Left lung (tissue), 10 donors: ENCODE measurements around the gene AHRR. TPM values are rescaled to one million over a fixed set of nuclear protein-coding genes. Genes with fewer than 3 reads are reported as not detected.

Experiments used
- ATAC-seq: fragments of 200-7000 bp; cut with Tn5 transposase; one replicate; pipeline ENCODE4 v1.9.1; 2020; ENCODE audit warnings: moderate library complexity
- DNase-seq, 4 donors: peaks; one replicate each; pipeline ENCODE4 v3.0.0-alpha.2; 2013 to 2020
- H3K27ac ChIP-seq, 2 donors: fragments of 200-600 bp; sonication (generic) in 1 of 2; one replicate each; pipeline versions ENCODE4 v1.5.0 to v1.8.0; 2020 to 2021
- H3K27me3 ChIP-seq, 2 donors: fragments of 200-600 bp; sonication (generic) in 1 of 2; one replicate each; pipeline versions ENCODE4 v1.5.0 to v1.8.0; 2020 to 2021
- H3K36me3 ChIP-seq, 2 donors: fragments of 200-600 bp; sonication (generic) in 1 of 2; one replicate each; pipeline versions ENCODE4 v1.5.0 to v1.8.0; 2020 to 2021
- H3K4me1 ChIP-seq, 2 donors: fragments of 200-600 bp; one replicate each; pipeline ENCODE4 v1.8.0; 2021
- H3K4me3 ChIP-seq, 2 donors: fragments of 200-600 bp; sonication (generic) in 1 of 2; one replicate each; pipeline versions ENCODE4 v1.5.0 to v1.8.0; 2020 to 2021; ENCODE audit warnings: mild to moderate bottlenecking in 1 of 2
- H3K9me3 ChIP-seq, 2 donors: fragments of 200-600 bp; sonication (generic) in 1 of 2; one replicate each; pipeline versions ENCODE4 v1.5.0 to v1.8.0; 2020 to 2021
- CTCF ChIP-seq, 2 donors: fragments of 200-600 bp; sonication (generic) in 1 of 2; IDR thresholded peaks; one replicate each; pipeline versions ENCODE4 v1.5.0 to v1.8.0; 2021; ENCODE audit warnings: antibody characterized with exemption in 2 of 2
- intact Hi-C, 2 donors: fragments of 100-400 bp; cut with DNase I; formaldehyde crosslinking; loops; one replicate each; pipeline versions ENCODE4 v1.11.2 to v1.14.2; 2022
- polyA plus RNA-seq, 6 donors: library from polyadenylated mRNA; unstranded; fragments of 120-200 nt; gene quantifications; one replicate each; pipeline ENCODE4 v1.2.1, GENCODE V29; 2013; ENCODE audit not compliant: insufficient read length in 6 of 6
- total RNA-seq, 2 donors: library from RNA; stranded (reverse); fragmentation: NEBNext Ultra II Directional; extraction: Animal tissue kit (Norgen Biotek cat#: 25700); gene quantifications; one replicate each; pipeline ENCODE4 v1.2.1, GENCODE V29; 2021
- donor health status: DM: no; HTN: yes; CAD: no.
- donor health status: DM: no; HTN: no; CAD: no.

Gene AHRR
- total and polyA plus RNA-seq, 8 donors, result 0.32 to 8.4 (median 4.7) TPM

- H3K27ac ChIP-seq, result peak overlapping the region in 1 of 2 donors; percentile 69
- no peak overlapping the region for H3K4me3 ChIP-seq
- DNase-seq, result no peak
- no peaks in the 10 kb centered on the region for H3K27me3 ChIP-seq
- H3K4me1 ChIP-seq, result peaks cover 0 to 46% of the 10 kb centered on the region in 2 donors
- TF ChIP-seq CTCF (IDR thresholded peaks at IDR 0.05), result no peak
- intact Hi-C loops, result no loop called here
- H3K36me3 ChIP-seq, result peaks cover 3 to 69% of the 10 kb centered on the region in 2 donors
- no peak for ATAC-seq
- peaks cover 6 to 13% of the 10 kb centered on the region in 2 donors for H3K9me3 ChIP-seq
Measured at GRCh38 chr5:447501-447900, 126.0 kb downstream of the AHRR start.

GRCh38 chr5:448061-448765, 126.7 kb downstream of the AHRR start:
- TF ChIP-seq CTCF (IDR thresholded peaks at IDR 0.05), result no peak
- Histone ChIP-seq H3K4me1 (peaks cover 0 to 46% of the 10 kb centered on the region in 2 donors), H3K36me3 (peaks cover 3 to 76% of the 10 kb centered on the region in 2 donors), H3K4me3 (no peak overlapping the region), H3K27ac (peak overlapping the region in 1 of 2 donors; percentile 69), H3K9me3 (peaks cover 6 to 15% of the 10 kb centered on the region in 2 donors), H3K27me3 (no peaks in the 10 kb centered on the region)
- peak in 2 of 4 donors; percentile 88 to 92 for DNase-seq
- intact Hi-C loops, result no loop called here
- ATAC-seq, result peak; percentile 79

GRCh38 chr5:448766-449090, 127.2 kb downstream of the AHRR start:
- no peak for TF ChIP-seq CTCF (IDR thresholded peaks at IDR 0.05)
- intact Hi-C loops, result no loop called here
- Histone ChIP-seq H3K36me3 (peaks cover 3 to 81% of the 10 kb centered on the region in 2 donors), H3K27me3 (no peaks in the 10 kb centered on the region), H3K27ac (peak overlapping the region in 1 of 2 donors; percentile 69), H3K9me3 (peaks cover 6 to 15% of the 10 kb centered on the region in 2 donors), H3K4me1 (peaks cover 0 to 42% of the 10 kb centered on the region in 2 donors), H3K4me3 (no peak overlapping the region)
- ATAC-seq (no peak), DNase-seq (no peak)

- Histone ChIP-seq H3K4me1 (peaks cover 0 to 38% of the 10 kb centered on the region in 2 donors), H3K36me3 (peaks cover 3 to 85% of the 10 kb centered on the region in 2 donors), H3K27ac (no peak overlapping the region), H3K27me3 (no peaks in the 10 kb centered on the region), H3K4me3 (no peak overlapping the region), H3K9me3 (peaks cover 6 to 15% of the 10 kb centered on the region in 2 donors)
- no peak for TF ChIP-seq CTCF (IDR thresholded peaks at IDR 0.05)
- ATAC-seq, result no peak
- DNase-seq, result no peak
- intact Hi-C loops, result no loop called here
Measured at GRCh38 chr5:449151-449550, 127.6 kb downstream of the AHRR start.

- H3K27ac ChIP-seq, result no peak overlapping the region
- peaks cover 6 to 15% of the 10 kb centered on the region in 2 donors for H3K9me3 ChIP-seq
- DNase-seq, result no peak
- peaks cover 3 to 100% of the 10 kb centered on the region in 2 donors for H3K36me3 ChIP-seq
- intact Hi-C loops, result no loop called here
- H3K4me1 ChIP-seq, result peaks cover 0 to 22% of the 10 kb centered on the region in 2 donors
- no peak for ATAC-seq
- no peak overlapping the region for H3K4me3 ChIP-seq
- H3K27me3 ChIP-seq, result no peaks in the 10 kb centered on the region
- no peak for TF ChIP-seq CTCF (IDR thresholded peaks at IDR 0.05)
Measured at GRCh38 chr5:451587-452458, 130.3 kb downstream of the AHRR start.
